ENCODE measurements around the gene BRK1. TPM values are rescaled to one million over a fixed set of nuclear protein-coding genes. Genes with fewer than 3 reads are reported as not detected.

Gene BRK1
- total and polyA plus RNA-seq, 10 of the 15 experiments (the other 5 are each of a cell fraction or from before 2014, with no cell fraction given): 97.8 to 457 (median 203) TPM

GRCh38 chr3:10140996-10141546 lies 25.6 kb downstream of the BRK1 start:
- peaks cover 0 to 2% of the 10 kb centered on the region in 2 experiments; a peak in 1 of 4 replicates for H3K36me3 ChIP-seq (ENCODE audit: control insufficient read depth in 2 of 2, insufficient read depth in 2 of 2, low read length in 1 of 2)
- no peaks in the 10 kb centered on the region; the same call in 1 of the 2 replicates for H4K20me1 ChIP-seq (ENCODE audit: control insufficient read depth, insufficient read depth)
- FAIRE-seq (no peak), ATAC-seq (no peak), DNase-seq (ENCODE audit: low read depth, low spot score) (no peak)
- POLR2A ChIA-PET: interaction anchor here (0.6 to 3.7 kb wide), 8 partner anchors 18 to 294 kb away, joined by 3 to 23 read pairs (median 3); partner anchors contain the start of gene SEC13
- peaks cover 45% of the 10 kb centered on the region for H3K79me2 ChIP-seq (ENCODE audit: control insufficient read depth, insufficient read depth, low read length)
- TF ChIP-seq RUNX3 (IDR thresholded peaks at IDR 0.05; ENCODE audit: low read length): no peak
- peak; percentile 82 for TF ChIP-seq DPF2 (IDR thresholded peaks at IDR 0.05)
- TF ChIP-seq BMI1 (IDR thresholded peaks at IDR 0.05; ENCODE audit: borderline replicate concordance): peak; percentile 74
- TF ChIP-seq FOXM1 (IDR thresholded peaks at IDR 0.05; ENCODE audit: low read depth, low read length): no peak
- peak; percentile 96 for TF ChIP-seq MLLT1 (IDR thresholded peaks at IDR 0.05)
- no peaks in the 10 kb centered on the region; the same call in 1 of the 2 replicates for H3K4me1 ChIP-seq (ENCODE audit: control insufficient read depth, insufficient read depth, low read length)
- RAD21 ChIA-PET (ENCODE audit: unreplicated experiment): interaction anchor here (0.8 to 1.7 kb wide), 6 partner anchors 50 to 208 kb away, joined by 3 to 13 read pairs (median 4); partner anchors contain the start of gene CRELD1
- peak overlapping the region; percentile 81 for H2AFZ ChIP-seq (ENCODE audit: control insufficient read depth, low read depth, low read length)
- peak overlapping the region; percentile 22; the same call in 1 of the 2 replicates for H3K4me2 ChIP-seq (ENCODE audit: control insufficient read depth, insufficient read depth)
- in situ Hi-C loops (cut with MboI): no loop called here
- 98% methylated on average over 20 of the region's 23 CpGs for WGBS (ENCODE audit: insufficient coverage, insufficient replicate concordance, low lambda C conversion rate, missing lambda C conversion rate)
- H3K27ac ChIP-seq (ENCODE audit: control insufficient read depth, insufficient read depth): no peak overlapping the region
- no TSS peak for BruUV-seq (replicated peaks)
- no peaks in the 10 kb centered on the region; the same call in 1 of the 3 replicates for H3K9me3 ChIP-seq (replicated peaks; ENCODE audit: control insufficient read depth, insufficient read depth, low read length)
- CTCF ChIA-PET: interaction anchor here (0.7 to 2.0 kb wide), 4 partner anchors 51 to 209 kb away, joined by 3 to 9 read pairs (median 3); no protein-coding TSS in a partner anchor
- no peak overlapping the region; the same call in 1 of the 2 replicates for H3K4me3 ChIP-seq
- SMC1A ChIA-PET (ENCODE audit: uncharacterized antibody, unreplicated experiment): interaction anchor here (0.7 to 1.3 kb wide), 2 partner anchors 12 to 53 kb away, joined by 3 read pairs; no protein-coding TSS in a partner anchor
- no peak overlapping the region; the same call in 1 of the 2 replicates for H3K9ac ChIP-seq (ENCODE audit: control insufficient read depth, insufficient read depth, low read length)
- no peaks in the 10 kb centered on the region for H3K27me3 ChIP-seq (replicated peaks in 1 of 2; ENCODE audit: control insufficient read depth in 2 of 2, insufficient read depth in 2 of 2, low read length in 1 of 2)
- intact Hi-C loops (cut with micrococcal nuclease; ENCODE audit: unreplicated experiment): loop anchor here (5.0 kb wide), 1 partner anchor 51 kb away; no protein-coding TSS in a partner anchor

Data from GM12878 (cell line).